ENCODE results near the gene FIGLA.

FIGLA gene

DNA sequence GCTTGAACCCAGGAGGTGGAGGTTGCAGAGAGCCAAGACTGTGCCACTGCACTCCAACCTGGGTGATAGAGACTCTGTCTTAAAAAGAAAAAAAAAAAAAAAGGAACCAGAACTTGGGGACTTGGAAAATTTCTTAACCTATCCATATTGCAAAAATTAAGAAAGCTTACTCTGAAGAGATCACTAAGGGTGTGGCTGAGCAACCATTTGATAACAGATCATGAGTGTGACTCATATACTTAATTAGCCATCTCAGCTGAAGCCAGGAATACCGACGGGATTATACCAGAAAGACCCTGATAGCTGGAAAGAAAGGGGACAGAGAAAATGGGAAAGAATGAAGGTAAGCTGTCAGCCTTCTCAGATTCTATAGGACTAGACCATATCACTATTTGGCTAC is 15.3 kb downstream of the FIGLA start:
- DNase-seq (ENCODE audit: low read depth) = no peak

DNA sequence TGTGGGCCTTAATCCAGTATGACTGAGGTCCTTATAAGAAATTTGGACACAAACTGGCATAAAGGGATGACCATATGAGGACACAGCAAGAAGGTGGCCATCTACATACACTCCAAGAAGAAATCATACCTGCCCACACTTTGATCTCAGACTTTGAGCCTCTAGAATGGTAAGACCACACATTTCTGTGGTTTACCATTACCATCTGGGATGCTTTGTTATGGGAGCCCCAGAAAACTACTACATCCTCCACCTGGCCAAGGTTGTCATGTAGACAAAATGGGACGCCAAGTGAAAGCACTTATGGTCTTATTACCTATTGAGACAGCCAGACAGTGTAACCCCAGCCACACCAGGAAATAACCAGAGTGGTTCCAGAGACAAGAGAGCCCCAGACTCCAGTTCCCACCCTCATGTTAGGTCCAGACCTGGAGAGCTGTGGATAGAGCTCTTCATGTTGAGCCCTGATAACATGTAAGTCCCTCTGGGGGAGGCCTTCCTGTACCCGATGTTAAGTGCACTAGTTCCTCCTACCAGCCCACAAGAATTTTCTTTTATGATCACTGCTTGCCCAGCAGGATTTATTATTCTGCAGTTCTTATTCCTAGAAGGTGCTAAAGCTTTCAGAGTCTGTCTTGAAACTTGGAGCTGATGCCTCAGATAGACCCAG is 17.8 kb downstream of the FIGLA start:
- DNase-seq (ENCODE audit: low read depth) = no peak

GRCh38 chr2:70771446-70771845 is 19.0 kb downstream of the FIGLA start:
- no peak for DNase-seq (ENCODE audit: low read depth)

GRCh38 chr2:70769450-70769849 is 21.0 kb downstream of the FIGLA start:
- DNase-seq (ENCODE audit: low read depth) = no peak

DNA sequence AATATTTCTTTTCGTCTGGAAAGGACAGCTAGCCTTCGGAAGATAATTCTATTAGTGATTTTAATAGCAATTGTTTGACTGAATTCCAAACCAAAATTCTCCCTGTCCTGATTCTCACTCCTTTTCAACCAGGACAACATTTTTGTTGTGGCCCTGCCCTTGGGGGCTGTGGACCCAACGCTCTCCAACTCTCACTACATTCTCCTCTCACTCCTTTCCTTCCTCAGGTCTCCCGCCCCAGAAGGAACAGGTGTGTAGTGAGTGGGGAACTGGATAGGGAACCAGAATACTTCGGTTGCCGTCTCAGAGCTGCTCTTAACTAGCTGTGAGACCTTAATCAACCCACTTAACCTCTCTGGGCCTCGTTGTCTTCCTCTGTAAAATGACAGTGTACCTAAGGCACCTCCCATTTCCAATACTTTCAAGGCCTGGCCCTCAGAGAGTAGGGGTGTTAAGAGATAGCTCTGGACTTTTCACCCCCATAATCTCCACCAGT is 21.8 kb downstream of the FIGLA start:
- no peak for DNase-seq (ENCODE audit: low read depth)

- no peak for DNase-seq (ENCODE audit: low read depth)
These were observed 22.5 kb downstream of the FIGLA start, which contains the start of gene ADD2 for GRCh38 chr2:70767699-70768589. ADD2 (minus strand) TSS chr2:70768200; CDS start chr2:70706408, 61,792 bp downstream.

DNA sequence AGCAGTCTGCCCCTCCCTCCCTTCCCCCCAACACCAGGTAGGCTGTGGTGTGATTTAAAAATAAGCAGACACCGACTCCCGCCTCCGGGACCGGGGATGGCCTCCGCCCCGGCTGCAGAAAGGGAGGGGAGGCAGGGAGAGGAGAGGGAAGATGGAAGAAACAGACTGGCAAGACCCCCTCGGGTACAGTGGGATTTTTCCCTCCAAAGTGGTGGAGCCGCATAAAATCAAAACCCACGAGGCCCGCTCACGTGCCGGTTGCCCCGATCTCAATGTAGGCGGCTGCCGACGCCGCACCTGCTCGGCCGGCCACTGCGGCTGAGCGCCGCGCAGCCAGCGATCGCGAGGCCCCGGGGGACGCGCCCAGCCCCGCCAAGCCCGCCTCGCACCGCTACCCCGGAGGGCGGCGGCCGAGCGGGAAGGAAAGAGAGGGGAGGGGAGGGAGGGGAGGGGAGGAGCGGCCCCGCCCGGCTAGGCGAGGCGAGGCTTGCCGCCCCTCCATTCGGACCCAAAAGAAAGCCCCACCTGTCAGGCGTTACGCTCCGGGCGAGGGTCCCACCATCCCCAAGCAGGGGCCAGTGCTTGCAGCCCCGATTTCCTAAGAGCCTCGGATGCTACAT is 23.3 kb downstream of the FIGLA start:
- no peak for DNase-seq (ENCODE audit: low read depth)

- DNase-seq (ENCODE audit: low read depth) = no peak
These were observed 23.9 kb downstream of the FIGLA start for GRCh38 chr2:70766357-70767078.

DNA sequence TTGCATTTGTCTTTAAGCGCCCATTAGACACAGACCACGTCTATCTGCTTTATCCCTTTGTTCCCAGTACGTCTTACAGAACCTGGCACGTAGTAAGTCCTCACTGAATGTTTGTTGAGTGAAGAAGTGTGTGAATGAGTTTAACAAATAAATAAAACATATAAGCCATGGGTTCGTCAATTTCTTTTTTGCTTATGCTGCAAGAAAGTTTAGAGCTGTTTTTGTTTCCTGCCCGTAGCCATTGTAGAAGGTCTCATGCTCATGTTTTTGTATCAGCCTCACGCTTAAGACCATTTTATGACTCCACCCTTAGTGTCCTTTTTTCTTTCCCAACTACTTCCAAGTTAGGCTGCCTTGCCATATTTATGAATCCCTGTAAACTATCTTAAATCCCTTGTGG is 24.9 kb downstream of the FIGLA start:
- DNase-seq (ENCODE audit: low read depth) = no peak

DNA sequence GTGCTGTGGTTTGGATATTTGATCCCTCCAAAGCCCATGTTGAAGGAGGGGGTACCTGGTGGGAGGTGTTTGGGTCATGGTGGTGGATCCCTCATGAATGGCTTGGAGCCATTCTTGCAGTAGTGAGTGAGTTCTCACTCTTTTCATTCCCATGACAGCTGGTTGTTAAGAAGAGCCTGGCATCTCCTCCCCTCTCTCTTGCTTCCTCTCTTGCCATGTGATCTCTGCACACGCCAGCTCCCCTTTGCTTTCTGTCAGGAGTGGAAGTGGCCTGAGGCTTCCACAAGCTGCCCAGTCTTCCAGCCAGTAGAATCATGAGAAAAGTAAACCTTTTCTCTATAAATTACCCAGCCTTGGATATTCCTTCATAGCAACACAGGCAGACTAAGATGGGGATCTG is 31.0 kb downstream of the FIGLA start:
- DNase-seq (ENCODE audit: low read depth) = no peak

- no peak for DNase-seq (ENCODE audit: low read depth)
These were observed 32.5 kb downstream of the FIGLA start for GRCh38 chr2:70757966-70758365.

- no peak for DNase-seq (ENCODE audit: low read depth)
These were observed 33.1 kb downstream of the FIGLA start for GRCh38 chr2:70757360-70757759.

GRCh38 chr2:70756128-70756527 is 34.3 kb downstream of the FIGLA start:
- DNase-seq (ENCODE audit: low read depth) = no peak

GRCh38 chr2:70753902-70754301 is 36.5 kb downstream of the FIGLA start:
- DNase-seq (ENCODE audit: low read depth) = no peak

DNA sequence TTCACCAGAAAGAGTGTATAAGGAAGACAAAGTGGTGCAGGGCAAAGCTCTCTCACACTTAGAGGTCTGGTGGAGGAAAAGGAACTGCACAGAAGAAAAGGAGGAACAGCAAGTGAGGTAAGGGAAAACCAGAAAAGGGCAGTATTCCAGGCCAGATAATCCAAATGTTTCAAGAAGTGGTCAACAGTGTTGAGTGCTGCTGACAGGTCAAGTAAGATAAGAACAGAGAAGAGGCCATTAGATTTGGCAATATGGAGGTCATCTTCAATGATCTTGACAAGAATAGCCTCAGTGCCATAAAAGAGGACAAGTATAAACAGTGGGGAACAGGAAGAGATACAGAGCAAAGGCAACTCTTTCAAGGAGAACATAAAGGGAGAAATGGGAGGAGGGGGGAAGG is 37.4 kb downstream of the FIGLA start:
- DNase-seq (ENCODE audit: low read depth) = no peak

- no peak for DNase-seq (ENCODE audit: low read depth)
These were observed 38.0 kb downstream of the FIGLA start for GRCh38 chr2:70752396-70752795.

- DNase-seq (ENCODE audit: low read depth) = no peak
These were observed 38.6 kb downstream of the FIGLA start for GRCh38 chr2:70751881-70752280.

DNA sequence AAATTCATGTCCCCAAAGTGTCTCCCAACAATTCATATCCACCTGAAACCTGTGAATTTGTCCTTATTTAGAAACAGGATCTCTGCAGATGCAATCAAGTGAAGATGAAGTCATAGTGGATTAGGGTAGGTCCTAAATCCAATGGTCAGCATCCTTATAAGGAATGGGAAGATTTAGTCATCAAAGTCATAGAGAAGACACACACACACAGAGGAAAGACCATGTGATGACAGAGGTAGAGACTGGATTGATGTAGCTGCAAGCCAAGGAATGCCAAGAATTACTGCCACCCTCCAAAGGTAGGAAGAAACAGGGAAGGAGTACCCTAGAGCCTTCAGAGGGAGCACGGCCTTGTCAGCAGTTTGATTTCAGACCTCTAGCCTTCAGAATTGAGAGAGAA is 40.1 kb downstream of the FIGLA start:
- no peak for DNase-seq (ENCODE audit: low read depth)

DNA sequence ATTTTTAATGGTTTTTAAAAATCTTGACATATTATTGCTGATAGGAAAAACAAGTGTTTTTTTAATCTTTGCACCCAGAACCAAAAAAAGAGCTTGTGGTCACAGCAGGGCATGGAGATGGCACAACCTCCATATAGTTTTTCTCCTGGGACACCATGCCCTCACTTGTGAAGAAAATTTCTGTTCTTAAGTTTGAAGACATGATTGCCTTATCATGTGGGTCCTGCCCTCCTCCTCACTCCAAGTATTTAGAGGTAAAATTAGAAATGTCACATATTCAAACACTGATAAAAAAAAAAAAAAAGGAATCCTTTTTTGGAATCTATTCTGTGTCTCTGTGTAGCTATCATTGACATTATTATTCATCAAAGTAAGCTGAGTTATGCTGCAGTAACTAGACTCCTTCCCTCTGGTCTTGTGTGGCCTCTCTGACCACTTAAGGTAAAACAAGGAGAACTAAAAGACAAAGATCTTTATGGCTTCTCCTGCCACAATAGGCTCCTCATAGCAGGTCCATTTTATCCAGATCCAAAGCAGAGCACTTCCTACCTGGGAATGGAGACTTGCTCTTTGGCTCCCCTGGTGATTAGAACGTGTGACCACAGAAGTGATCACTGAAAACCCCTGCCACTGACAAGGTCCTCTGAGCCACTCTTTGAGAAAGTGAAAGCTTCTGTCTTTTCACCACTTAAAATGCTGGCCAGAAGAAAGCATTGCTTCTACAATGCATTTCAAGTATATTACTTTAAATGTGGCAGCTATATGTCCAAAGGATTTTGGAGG is 42.2 kb downstream of the FIGLA start:
- DNase-seq (ENCODE audit: low read depth) = no peak

DNA sequence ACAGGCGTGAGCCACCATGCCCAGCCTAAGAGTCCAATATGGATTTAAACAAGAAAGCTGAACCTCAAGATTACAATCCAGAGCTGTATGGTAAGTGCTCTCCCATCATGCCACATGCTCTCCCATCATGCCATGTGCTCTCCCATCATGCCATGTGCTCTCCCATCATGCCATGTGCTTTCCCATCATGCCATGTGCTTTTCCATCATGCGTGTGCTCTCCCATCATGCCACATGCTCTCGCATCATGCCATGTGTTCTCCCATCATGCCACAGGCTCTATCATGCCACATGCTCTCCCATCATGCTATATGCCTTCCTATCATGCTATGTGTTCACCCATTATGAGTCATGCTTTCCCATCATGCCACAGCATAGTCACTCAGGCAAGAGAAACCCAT is 43.2 kb downstream of the FIGLA start:
- no peak for DNase-seq (ENCODE audit: low read depth)

Data from fibroblast of gingiva (primary cell).